Heart right ventricle (tissue), 16 donors: ENCODE results near the gene CCDC92B. TPM values are rescaled to one million over a fixed set of nuclear protein-coding genes. Genes with fewer than 3 reads are reported as not detected.

ENCODE experiments used
- ATAC-seq, 8 donors: fragments of 200-7000 bp; cut with Tn5 transposase; one replicate each; pipeline ENCODE4 v1.9.1; 2020; ENCODE audit warnings: mild to moderate bottlenecking in 8 of 8, moderate library complexity in 8 of 8, moderate number of reproducible peaks in 1 of 8
- DNase-seq, 2 donors: peaks; one replicate each; pipeline ENCODE4 v3.0.0-alpha.2; 2020
- H3K27ac ChIP-seq, 10 donors: fragments of 200-600 bp; sonication (generic) in 2 of 10; one replicate each; pipeline versions ENCODE4 v1.5.0 to v1.8.0; 2020 to 2022; ENCODE audit warnings: mild to moderate bottlenecking in 3 of 10
- H3K27me3 ChIP-seq, 7 donors: fragments of 200-600 bp; one replicate each; pipeline ENCODE4 v1.8.0; 2021 to 2022; ENCODE audit warnings: mild to moderate bottlenecking in 2 of 7
- H3K36me3 ChIP-seq, 9 donors: fragments of 200-600 bp; sonication (generic) in 1 of 9; one replicate each; pipeline versions ENCODE4 v1.5.0 to v1.8.0; 2020 to 2022; ENCODE audit warnings: mild to moderate bottlenecking in 2 of 9
- H3K4me1 ChIP-seq, 9 donors: fragments of 200-600 bp; sonication (generic) in 1 of 9; one replicate each; pipeline versions ENCODE4 v1.5.0 to v1.8.0; 2020 to 2022; ENCODE audit warnings: mild to moderate bottlenecking in 4 of 9
- H3K4me3 ChIP-seq, 10 donors: fragments of 200-600 bp; sonication (generic) in 2 of 10; one replicate each; pipeline versions ENCODE4 v1.5.0 to v1.8.0; 2020 to 2022; ENCODE audit warnings: mild to moderate bottlenecking in 7 of 10, moderate library complexity in 2 of 10
- H3K9me3 ChIP-seq, 11 donors: fragments of 200-600 bp in 10 of 11; sonication (generic) in 2 of 11; one replicate each; pipeline versions ENCODE4 v1.5.0 to v1.8.0; 2013 to 2022; ENCODE audit warnings: mild to moderate bottlenecking in 2 of 11, control low read depth in 1 of 11, moderate library complexity in 1 of 11
- WGBS, 2 donors: extraction: QIAGEN DNeasy Blood & Tissue Kit; methylation state at CpG; one replicate each; pipeline ENCODE4 v1.1.7; 2013; ENCODE audit warnings: inconsistent platforms in 1 of 2; 5-methylcytosine and 5-hydroxymethylcytosine counted together
- intact Hi-C, 10 donors: fragments of 100-400 bp; cut with DNase I; formaldehyde crosslinking; loops; one replicate each; pipeline versions ENCODE4 v1.11.1 to v1.14.2; 2022
- polyA plus RNA-seq, 2 donors: library from polyadenylated mRNA; stranded (reverse); fragments of 200-250 nt; gene quantifications; one replicate each; pipeline ENCODE4 v1.2.3, GENCODE V29; 2013
- total RNA-seq, 10 donors: library from RNA; stranded (reverse); fragmentation: NEBNext Ultra II Directional in 3 of 10; extraction: Animal tissue kit (Norgen Biotek cat#: 25700) in 3 of 10; gene quantifications; one replicate each; pipeline versions ENCODE4 v1.2.1 to v1.2.4, GENCODE V29; 2021 to 2023
- TF ChIP-seq, protein P1 (sequence below), 9 donors: fragments of 200-600 bp; sonication (generic) in 2 of 9; IDR thresholded peaks; one replicate each; pipeline versions ENCODE4 v1.5.0 to v1.8.0; 2021 to 2022; ENCODE audit warnings: antibody characterized with exemption in 9 of 9, mild to moderate bottlenecking in 5 of 9, moderate library complexity in 1 of 9
- donor health status: Arrhythmogenic right ventricular cardiomyopathy.
- donor health status: ischemic (EF 13 %, LVEDD 7.1; RV severe dilation, severe dysfunction).
- donor health status: healthy with polysubstance abuse.
- donor health status: DM: no; HTN: yes; CAD: no.
- donor health status: DM: no; HTN: no; CAD: no.
- donor health status: ischemic (EF 25% LVEDD 6.9; RV normal size, moderate dysfunction).
- donor health status: ischemic (EF 25% LVEDD 5.7; RV mildly dilated, moderate dysfunction).
- donor health status: healthy.
- donor health status: DM: yes; HTN: yes; CAD: no.
- donor health status: Ischemic cardiomyopathy.
- donor health status: ischemic (EF 35%, LVEDD 5.7; RV mildly dilated, moderate dysfunction).
- donor health status: nonischemic (EF 11% LVEDD 7.7; RV severe dilation, severe dysfunction).
- donor health status: DM: yes; HTN: yes; CAD: no.
- donor health status: PGD.
- donor health status: ischemic (EF 29% LVEDD 5.4; RV normal size, mild dysfunction).
- donor health status: nonischemic (EF 23%, LVEDD 6.1; RV moderate dilation, normal function).

The CCDC92B gene
- total and polyA plus RNA-seq, 12 donors: 0.06 to 0.44 (median 0.19) TPM

DNA sequence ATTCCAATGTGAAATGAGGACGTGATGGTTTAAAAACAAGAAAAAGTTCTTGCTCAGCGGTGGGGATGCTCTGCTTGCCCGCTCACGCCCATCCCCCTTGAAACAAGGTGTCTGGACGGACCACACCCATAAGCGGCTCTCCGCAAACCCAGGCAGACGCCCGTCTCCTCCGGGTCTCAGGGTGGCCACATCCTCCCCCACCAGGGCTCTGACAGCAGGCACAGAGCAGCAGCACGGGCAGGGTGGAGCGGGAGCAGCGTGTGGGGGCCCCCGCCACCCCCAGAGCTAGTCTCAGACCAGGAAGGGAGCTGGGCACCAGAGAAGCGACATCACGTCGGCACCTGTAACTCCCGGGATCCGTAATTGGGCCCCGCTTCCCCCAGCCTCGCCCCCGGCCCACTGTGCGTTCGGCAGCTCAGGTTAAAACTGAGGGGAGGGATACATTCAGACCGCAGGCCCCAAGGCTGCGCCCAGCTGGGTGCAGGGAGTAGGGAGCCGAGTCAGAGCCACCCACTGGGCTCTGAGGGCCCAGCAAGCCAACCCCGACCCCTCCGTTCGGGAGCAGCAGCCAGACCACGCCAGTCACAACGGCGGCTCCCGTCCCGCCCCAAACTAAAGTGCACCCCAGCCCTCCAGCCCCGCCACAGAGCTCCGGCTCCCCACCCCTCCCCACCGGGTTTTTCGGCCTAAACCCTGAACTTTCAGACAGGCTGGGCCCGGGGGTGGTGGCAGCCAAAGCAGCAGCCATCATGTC, 59.9 kb downstream of the CCDC92B start:
- H3K4me1 ChIP-seq: peaks cover 7 to 54% (median 33%) of the 10 kb centered on the region in 9 donors
- ATAC-seq (peak in 4 of 8 donors; percentile 2 to 13 (median 4)), DNase-seq (peak; percentile 5 to 14)
- TF ChIP-seq, protein P1, sequence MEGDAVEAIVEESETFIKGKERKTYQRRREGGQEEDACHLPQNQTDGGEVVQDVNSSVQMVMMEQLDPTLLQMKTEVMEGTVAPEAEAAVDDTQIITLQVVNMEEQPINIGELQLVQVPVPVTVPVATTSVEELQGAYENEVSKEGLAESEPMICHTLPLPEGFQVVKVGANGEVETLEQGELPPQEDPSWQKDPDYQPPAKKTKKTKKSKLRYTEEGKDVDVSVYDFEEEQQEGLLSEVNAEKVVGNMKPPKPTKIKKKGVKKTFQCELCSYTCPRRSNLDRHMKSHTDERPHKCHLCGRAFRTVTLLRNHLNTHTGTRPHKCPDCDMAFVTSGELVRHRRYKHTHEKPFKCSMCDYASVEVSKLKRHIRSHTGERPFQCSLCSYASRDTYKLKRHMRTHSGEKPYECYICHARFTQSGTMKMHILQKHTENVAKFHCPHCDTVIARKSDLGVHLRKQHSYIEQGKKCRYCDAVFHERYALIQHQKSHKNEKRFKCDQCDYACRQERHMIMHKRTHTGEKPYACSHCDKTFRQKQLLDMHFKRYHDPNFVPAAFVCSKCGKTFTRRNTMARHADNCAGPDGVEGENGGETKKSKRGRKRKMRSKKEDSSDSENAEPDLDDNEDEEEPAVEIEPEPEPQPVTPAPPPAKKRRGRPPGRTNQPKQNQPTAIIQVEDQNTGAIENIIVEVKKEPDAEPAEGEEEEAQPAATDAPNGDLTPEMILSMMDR (IDR thresholded peaks at IDR 0.05): no peak
- peak overlapping the region in 7 of 10 donors; percentile 2 to 41 (median 17) for H3K4me3 ChIP-seq
- intact Hi-C loops: loop anchor here in 3 of 10 donors (10.0 kb wide), 2 partner anchors 95 to 175 kb away; partner anchors contain the start of genes METTL16 (in 2 of the 3) and PAFAH1B1 (in 1 of the 3)
- H3K36me3 ChIP-seq: peaks cover 2 to 61% (median 41%) of the 10 kb centered on the region in 9 donors
- no peaks in the 10 kb centered on the region for H3K9me3 ChIP-seq
- 65 to 69% methylated on average over 40 of the region's 40 CpGs for WGBS, 2 donors
- peak overlapping the region in 2 of 10 donors; percentile 4 to 31 for H3K27ac ChIP-seq
- H3K27me3 ChIP-seq: no peaks in the 10 kb centered on the region

DNA sequence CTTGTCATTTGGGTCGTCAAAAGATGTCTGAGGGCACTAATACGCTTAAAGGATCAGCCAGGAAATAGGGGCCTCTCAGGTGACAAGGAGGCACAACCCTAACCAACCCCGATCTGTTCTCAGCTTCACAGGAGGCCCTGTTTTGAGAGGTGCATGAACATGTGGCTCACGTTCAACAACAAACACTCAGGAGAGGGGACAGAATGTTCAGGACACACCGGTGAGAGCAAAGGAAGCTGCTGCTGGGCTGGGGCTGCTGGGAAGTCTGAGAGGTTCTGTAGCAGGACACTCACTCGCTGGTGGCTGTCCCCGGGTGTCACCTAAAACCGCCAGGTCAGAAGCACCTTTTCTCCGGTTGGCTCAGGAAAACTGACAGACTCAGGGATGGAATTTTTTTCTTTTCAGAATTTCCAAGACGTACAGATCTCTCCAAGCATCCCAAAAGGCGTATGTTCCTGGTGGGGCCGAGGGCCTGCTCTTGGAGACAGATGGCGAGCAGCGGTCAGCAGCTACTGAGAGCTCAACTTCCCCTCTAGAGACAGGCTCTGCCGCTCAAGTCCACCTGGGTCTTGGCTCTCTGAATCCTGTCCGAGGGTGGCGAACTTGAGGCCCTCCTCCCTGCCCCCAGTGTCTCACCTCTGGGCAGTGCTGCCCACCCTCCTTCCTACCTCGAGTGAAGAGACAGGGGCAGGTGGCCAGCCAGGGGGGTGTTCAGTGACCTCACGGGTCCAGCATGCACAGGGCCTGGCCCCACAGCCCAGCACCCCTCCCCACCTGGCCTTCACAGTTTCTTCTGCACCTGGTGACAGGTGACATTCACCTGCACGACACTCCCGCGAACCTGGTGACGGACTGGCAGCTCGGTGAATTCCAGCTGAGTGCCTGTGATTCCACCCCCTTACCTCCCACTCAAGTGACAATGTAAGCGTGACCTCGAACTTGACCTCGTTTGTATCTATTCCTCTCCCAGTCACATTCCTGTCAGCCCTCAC, 60.8 kb downstream of the CCDC92B start:
- no peaks in the 10 kb centered on the region for H3K9me3 ChIP-seq
- H3K4me1 ChIP-seq: peaks cover 7 to 54% (median 33%) of the 10 kb centered on the region in 9 donors
- TF ChIP-seq, protein P1 (IDR thresholded peaks at IDR 0.05): no peak
- H3K4me3 ChIP-seq: no peak overlapping the region
- intact Hi-C loops: loop anchor here in 3 of 10 donors (10.0 kb wide), 2 partner anchors 94 to 174 kb away; partner anchors contain the start of genes METTL16 (in 2 of the 3) and PAFAH1B1 (in 1 of the 3)
- H3K36me3 ChIP-seq: peaks cover 0 to 61% (median 36%) of the 10 kb centered on the region in 9 donors
- DNase-seq: peak; percentile 6 to 21
- 53 to 54% methylated on average over 27 of the region's 27 CpGs for WGBS, 2 donors
- peak in 6 of 8 donors; percentile 1 to 55 (median 20) for ATAC-seq
- peak overlapping the region in 4 of 10 donors; percentile 12 to 67 (median 28) for H3K27ac ChIP-seq
- no peaks in the 10 kb centered on the region for H3K27me3 ChIP-seq

DNA sequence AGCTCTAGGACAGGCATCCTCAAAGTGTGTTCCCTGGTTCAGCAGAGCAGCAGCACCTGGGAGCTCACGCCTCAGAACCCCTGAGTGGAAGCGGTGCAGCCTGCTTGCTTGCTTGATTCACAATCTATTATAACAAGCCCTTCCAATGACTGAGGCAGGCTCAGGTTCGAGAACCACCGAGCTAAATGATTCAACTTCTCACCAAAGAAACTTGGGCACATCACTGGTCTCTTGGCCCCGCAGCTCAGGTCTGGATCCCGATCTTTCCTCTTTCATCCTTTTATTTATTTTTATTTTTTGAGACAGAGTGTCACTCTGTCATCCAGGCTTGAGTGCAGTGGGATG, 62.4 kb downstream of the CCDC92B start:
- Histone ChIP-seq H3K9me3 (no peaks in the 10 kb centered on the region), H3K27ac (peak overlapping the region in 4 of 10 donors; percentile 43 to 68 (median 50)), H3K36me3 (peaks cover 0 to 61% (median 29%) of the 10 kb centered on the region in 9 donors), H3K27me3 (no peaks in the 10 kb centered on the region), H3K4me1 (peaks cover 7 to 54% (median 33%) of the 10 kb centered on the region in 9 donors), H3K4me3 (no peak overlapping the region)
- no peak for ATAC-seq
- TF ChIP-seq, protein P1 (IDR thresholded peaks at IDR 0.05): no peak
- intact Hi-C loops: loop anchor here in 3 of 10 donors (10.0 kb wide), 2 partner anchors 92 to 172 kb away; partner anchors contain the start of genes METTL16 (in 2 of the 3) and PAFAH1B1 (in 1 of the 3)
- WGBS, 2 donors: 77 to 87% methylated on average over 6 of the region's 6 CpGs
- no peak for DNase-seq
